PC-9 (cell line): Measurements from ENCODE around the gene ZNF467.

ENCODE experiments used
- EZH2 ChIP-seq: fragments of 200-600 bp; sonication (generic); IDR thresholded peaks from 2 replicates; pipeline ENCODE4 v1.8.0; 2017; ENCODE audit warnings: antibody characterized with exemption, low read depth
- TF ChIP-seq, protein P1 (sequence below): fragments of 200-600 bp; sonication (generic); conservative IDR thresholded peaks from 2 replicates; pipeline ENCODE4 v1.6.1; 2017; ENCODE audit warnings: mixed run types, antibody characterized with exemption, mild to moderate bottlenecking, moderate library complexity

DNA sequence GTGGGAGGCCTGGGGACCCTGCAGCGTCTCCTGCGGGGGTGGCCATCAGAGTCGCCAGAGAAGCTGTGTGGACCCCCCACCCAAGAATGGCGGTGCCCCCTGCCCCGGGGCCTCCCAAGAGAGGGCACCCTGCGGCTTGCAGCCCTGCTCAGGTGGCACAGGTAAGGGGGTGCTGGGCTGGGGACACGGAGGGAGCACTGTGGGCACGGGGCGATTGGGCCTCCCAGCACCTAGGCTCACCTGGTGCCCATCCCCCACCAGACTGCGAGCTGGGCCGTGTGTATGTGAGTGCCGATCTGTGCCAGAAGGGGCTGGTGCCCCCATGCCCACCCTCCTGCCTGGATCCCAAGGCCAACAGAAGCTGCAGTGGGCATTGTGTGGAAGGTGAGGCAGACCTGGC, 29.6 kb upstream of the ZNF467 start:
- TF ChIP-seq, protein P1, sequence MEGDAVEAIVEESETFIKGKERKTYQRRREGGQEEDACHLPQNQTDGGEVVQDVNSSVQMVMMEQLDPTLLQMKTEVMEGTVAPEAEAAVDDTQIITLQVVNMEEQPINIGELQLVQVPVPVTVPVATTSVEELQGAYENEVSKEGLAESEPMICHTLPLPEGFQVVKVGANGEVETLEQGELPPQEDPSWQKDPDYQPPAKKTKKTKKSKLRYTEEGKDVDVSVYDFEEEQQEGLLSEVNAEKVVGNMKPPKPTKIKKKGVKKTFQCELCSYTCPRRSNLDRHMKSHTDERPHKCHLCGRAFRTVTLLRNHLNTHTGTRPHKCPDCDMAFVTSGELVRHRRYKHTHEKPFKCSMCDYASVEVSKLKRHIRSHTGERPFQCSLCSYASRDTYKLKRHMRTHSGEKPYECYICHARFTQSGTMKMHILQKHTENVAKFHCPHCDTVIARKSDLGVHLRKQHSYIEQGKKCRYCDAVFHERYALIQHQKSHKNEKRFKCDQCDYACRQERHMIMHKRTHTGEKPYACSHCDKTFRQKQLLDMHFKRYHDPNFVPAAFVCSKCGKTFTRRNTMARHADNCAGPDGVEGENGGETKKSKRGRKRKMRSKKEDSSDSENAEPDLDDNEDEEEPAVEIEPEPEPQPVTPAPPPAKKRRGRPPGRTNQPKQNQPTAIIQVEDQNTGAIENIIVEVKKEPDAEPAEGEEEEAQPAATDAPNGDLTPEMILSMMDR: no peak
- TF ChIP-seq EZH2: no peak
